Lower leg skin (tissue), 4 donors: ENCODE results near the gene PLCB1. TPM values are rescaled to one million over a fixed set of nuclear protein-coding genes. Genes with fewer than 3 reads are reported as not detected.

Experiments
- DNase-seq, 2 donors: peaks; one replicate each; pipeline ENCODE4 v3.0.0-alpha.2; 2019; ENCODE audit warnings: low spot score in 2 of 2
- H3K4me3 ChIP-seq: fragments of 200-600 bp; sonication (generic); 2 replicates; pipeline ENCODE4 v1.5.1; 2017; ENCODE audit warnings: mild to moderate bottlenecking, low read depth; ENCODE audit not compliant: poor library complexity, severe bottlenecking
- CTCF ChIP-seq, 3 donors: fragments of 450-650 bp; IDR thresholded peaks; one replicate each; pipeline ENCODE4 v1.5.1; 2016; ENCODE audit warnings: antibody characterized with exemption in 3 of 3, mild to moderate bottlenecking in 3 of 3, moderate library complexity in 2 of 3
- POLR2A ChIP-seq, 2 donors: fragments of 450-650 bp; IDR thresholded peaks; one replicate each; pipeline ENCODE4 v1.6.1; 2016 to 2017; ENCODE audit warnings: antibody characterized with exemption in 2 of 2, mild to moderate bottlenecking in 1 of 2, moderate library complexity in 1 of 2
- WGBS, 2 donors: methylation state at CpG; one replicate each; pipeline ENCODE4 v1.1.5; 2018; 5-methylcytosine and 5-hydroxymethylcytosine counted together
- intact Hi-C: fragments of 100-400 bp; cut with DNase I; formaldehyde crosslinking; loops from one replicate; pipeline ENCODE4 v1.15.0; 2023; ENCODE audit warnings: low total_unique reads
- total RNA-seq, 4 donors: library from RNA; depleted of rRNA; stranded (reverse); fragments of >200 nt; gene quantifications; one replicate each; pipeline ENCODE4 v1.1.0, GENCODE V29; 2016

Gene PLCB1
- total RNA-seq, 4 donors from 2014 or later = 4.1 to 16.2 (median 9.1) TPM

GRCh38 chr20:8524101-8525016 is 392.3 kb downstream of the PLCB1 start:
- intact Hi-C loops = no loop called here
- H3K4me3 ChIP-seq = no peak overlapping the region
- no peak for TF ChIP-seq POLR2A (IDR thresholded peaks at IDR 0.05)
- 50 to 53% methylated on average over 5 of the region's 5 CpGs for WGBS, 2 donors
- no peak for DNase-seq

- H3K4me3 ChIP-seq = no peak overlapping the region
- no peak for TF ChIP-seq POLR2A (IDR thresholded peaks at IDR 0.05)
- TF ChIP-seq CTCF (IDR thresholded peaks at IDR 0.05) = no peak
- DNase-seq = no peak
- intact Hi-C loops = no loop called here
Measured at GRCh38 chr20:8525017-8525343, 392.9 kb downstream of the PLCB1 start.

- WGBS, 2 donors = 88 to 97% methylated on average over 2 of the region's 2 CpGs
- DNase-seq = no peak
- TF ChIP-seq POLR2A (IDR thresholded peaks at IDR 0.05) = no peak
- TF ChIP-seq CTCF (IDR thresholded peaks at IDR 0.05) = no peak
- intact Hi-C loops = no loop called here
- no peak overlapping the region for H3K4me3 ChIP-seq
Measured at GRCh38 chr20:8526610-8527009, 394.5 kb downstream of the PLCB1 start.

- H3K4me3 ChIP-seq = no peak overlapping the region
- TF ChIP-seq CTCF (IDR thresholded peaks at IDR 0.05) = no peak
- TF ChIP-seq POLR2A (IDR thresholded peaks at IDR 0.05) = no peak
- intact Hi-C loops = no loop called here
- WGBS, 2 donors = 67 to 71% methylated on average over 4 of the region's 4 CpGs
- DNase-seq = no peak
Measured at GRCh38 chr20:8527998-8528723, 396.1 kb downstream of the PLCB1 start.

- intact Hi-C loops = no loop called here
- TF ChIP-seq CTCF (IDR thresholded peaks at IDR 0.05) (no peak), POLR2A (IDR thresholded peaks at IDR 0.05) (no peak)
- no peak for DNase-seq
- H3K4me3 ChIP-seq = no peak overlapping the region
- 83 to 85% methylated on average over 1 of the region's 1 CpG for WGBS, 2 donors
Measured at GRCh38 chr20:8530022-8530421, 398.0 kb downstream of the PLCB1 start.

GRCh38 chr20:8532169-8532568 is 400.1 kb downstream of the PLCB1 start:
- TF ChIP-seq POLR2A (IDR thresholded peaks at IDR 0.05) (no peak), CTCF (IDR thresholded peaks at IDR 0.05) (no peak)
- H3K4me3 ChIP-seq = no peak overlapping the region
- 78 to 93% methylated on average over 3 of the region's 3 CpGs for WGBS, 2 donors
- DNase-seq = no peak
- intact Hi-C loops = no loop called here
